Left lobe of liver (tissue), 2 donors: ENCODE results near the gene IRF2BP2. TPM values are rescaled to one million over a fixed set of nuclear protein-coding genes. Genes with fewer than 3 reads are reported as not detected.
A peak's percentile ranks its signal among the peaks of the same experiment; 100 is the strongest.

Experiments
- ATAC-seq: fragments of 200-7000 bp; cut with Tn5 transposase; one replicate; pipeline ENCODE4 v1.9.1; 2020; ENCODE audit warnings: mild to moderate bottlenecking, moderate library complexity
- DNase-seq: peaks from one replicate; pipeline ENCODE4 v3.0.0-alpha.2; 2020; ENCODE audit warnings: low spot score
- total RNA-seq: library from RNA; stranded (reverse); gene quantifications from one replicate; pipeline ENCODE4 v1.2.1, GENCODE V29; 2021
- donor health status: DM: no; HTN: no; CAD: no; lungs with moderate emphysema.
- donor health status: DM: no; HTN: yes; CAD: no.

Gene IRF2BP2
- 48.7 TPM for total RNA-seq

- ATAC-seq, result peak; percentile 54
- DNase-seq, result peak; percentile 89
Measured at GRCh38 chr1:234610061-234610665, at the start of gene IRF2BP2. TSS of gene IRF2BP2 (minus strand) at chr1:234610178. CDS start at chr1:234609494, 684 bp downstream.

GRCh38 chr1:234659538-234659937 lies 49.6 kb upstream of the IRF2BP2 start:
- ATAC-seq, result no peak
- no peak for DNase-seq

- DNase-seq, result peak; percentile 82
- peak; percentile 86 for ATAC-seq
Measured at GRCh38 chr1:234658138-234658537, 48.2 kb upstream of the IRF2BP2 start.

GRCh38 chr1:234656944-234657654 lies 47.1 kb upstream of the IRF2BP2 start:
- DNase-seq, result no peak
- peak; percentile 84 for ATAC-seq

GRCh38 chr1:234656070-234656895 lies 46.3 kb upstream of the IRF2BP2 start:
- DNase-seq (no peak), ATAC-seq (no peak)

GRCh38 chr1:234655328-234656069 lies 45.5 kb upstream of the IRF2BP2 start:
- DNase-seq, result no peak
- no peak for ATAC-seq

GRCh38 chr1:234654002-234654733 lies 44.2 kb upstream of the IRF2BP2 start:
- ATAC-seq (no peak), DNase-seq (no peak)

GRCh38 chr1:234649432-234650081 lies 39.6 kb upstream of the IRF2BP2 start:
- DNase-seq (no peak), ATAC-seq (no peak)

GRCh38 chr1:234647758-234648157 lies 37.8 kb upstream of the IRF2BP2 start:
- no peak for ATAC-seq
- no peak for DNase-seq

GRCh38 chr1:234647245-234647644 lies 37.3 kb upstream of the IRF2BP2 start:
- ATAC-seq (no peak), DNase-seq (no peak)

GRCh38 chr1:234645964-234646363 lies 36.0 kb upstream of the IRF2BP2 start:
- no peak for ATAC-seq
- DNase-seq, result no peak

GRCh38 chr1:234645474-234645953 lies 35.5 kb upstream of the IRF2BP2 start:
- ATAC-seq (peak; percentile 14), DNase-seq (no peak)

- no peak for ATAC-seq
- no peak for DNase-seq
Measured at GRCh38 chr1:234644928-234645327, 35.0 kb upstream of the IRF2BP2 start.

GRCh38 chr1:234643850-234644134 lies 33.8 kb upstream of the IRF2BP2 start:
- DNase-seq (no peak), ATAC-seq (no peak)

- DNase-seq, result peak; percentile 94
- ATAC-seq, result peak; percentile 83
Measured at GRCh38 chr1:234643111-234643849, 33.3 kb upstream of the IRF2BP2 start.

GRCh38 chr1:234642428-234642827 lies 32.5 kb upstream of the IRF2BP2 start:
- ATAC-seq, result no peak
- DNase-seq, result no peak

GRCh38 chr1:234639961-234640360 lies 30.0 kb upstream of the IRF2BP2 start:
- ATAC-seq, result no peak
- no peak for DNase-seq

- peak; percentile 76 for ATAC-seq
- peak; percentile 82 for DNase-seq
Measured at GRCh38 chr1:234638832-234639799, 29.1 kb upstream of the IRF2BP2 start.
